Measurements from ENCODE around the gene RALGAPA1. TPM values are rescaled to one million over a fixed set of nuclear protein-coding genes. Genes with fewer than 3 reads are reported as not detected.
"Not testable (repeated sequence)": the region's sequence is repeated elsewhere in the genome, so short reads cannot be mapped to it uniquely, and the experiment has no call there.

RALGAPA1 gene
- total and polyA plus RNA-seq, 2 donors, result 24.1 to 28.7 TPM

DNA sequence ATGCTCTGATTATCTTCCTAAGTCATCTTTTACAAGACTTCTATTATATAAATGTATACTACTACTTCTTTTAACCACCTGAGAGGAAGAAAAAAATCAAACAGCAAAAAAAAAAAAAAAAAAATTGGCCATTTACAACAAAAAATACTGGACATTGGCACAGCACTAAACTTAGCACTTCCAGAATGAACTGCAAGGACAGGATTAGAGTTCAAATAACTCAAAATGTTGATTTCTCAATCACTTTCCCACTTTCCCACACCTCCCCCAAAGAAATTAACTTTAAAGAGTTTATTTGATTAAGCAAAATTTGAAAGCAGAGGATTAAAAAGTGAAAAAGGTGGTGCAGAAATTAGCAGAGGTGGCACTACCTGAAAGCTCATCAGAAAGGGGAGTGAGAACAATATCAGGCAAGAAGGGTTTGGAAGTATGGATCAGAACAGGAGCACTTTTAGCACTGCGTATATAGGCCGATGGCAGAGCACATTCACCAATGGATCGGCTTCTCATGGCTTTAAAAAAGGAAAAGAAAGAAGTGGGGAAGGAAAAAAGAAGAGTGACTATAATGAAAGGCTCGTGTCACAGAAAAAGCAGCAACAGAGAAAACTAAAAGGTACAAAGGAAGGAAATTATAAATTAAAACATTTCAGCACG is 109.2 kb downstream of the RALGAPA1 start:
- Histone ChIP-seq H3K4me1 (ENCODE audit: control insufficient read depth in 2 of 2, insufficient read depth in 2 of 2, low read length in 2 of 2) (no peaks in the 10 kb centered on the region), H3K9me3 (ENCODE audit: control insufficient read depth in 2 of 2, insufficient read depth in 1 of 2, low read length in 1 of 2) (no peaks in the 10 kb centered on the region), H3K4me3 (ENCODE audit: low read length in 2 of 2) (no peak overlapping the region), H3K27ac (ENCODE audit: low read depth in 1 of 2, low read length in 1 of 2) (no peak overlapping the region), H3K36me3 (ENCODE audit: control insufficient read depth in 2 of 2, insufficient read depth in 2 of 2, low read length in 1 of 2) (no peaks in the 10 kb centered on the region), H3K27me3 (ENCODE audit: control insufficient read depth in 2 of 2, insufficient read depth in 1 of 2, low read length in 1 of 2) (no peaks in the 10 kb centered on the region)
- no peak for DNase-seq (ENCODE audit: low read depth in 6 of 9, low spot score in 9 of 9)
- 96% methylated on average over 5 of the region's 5 CpGs for WGBS

DNA sequence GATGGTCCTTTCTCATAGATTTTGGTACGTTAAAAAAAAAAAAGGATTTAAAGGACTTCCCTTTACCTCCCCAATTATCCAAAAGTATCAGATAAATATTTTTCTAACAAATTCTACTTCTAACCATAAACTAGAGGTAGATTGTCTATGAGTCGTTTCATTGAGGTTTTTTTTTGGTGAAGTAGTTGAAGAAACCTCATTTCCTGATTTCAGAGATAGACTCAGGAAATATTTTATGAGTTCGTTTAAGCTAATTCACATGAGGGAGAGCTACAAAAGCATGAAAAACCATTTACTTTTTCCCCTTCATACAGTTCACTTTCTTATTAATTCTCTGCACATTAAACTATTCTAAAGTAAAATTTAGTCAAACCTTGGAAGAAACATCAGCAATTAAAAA is 112.5 kb downstream of the RALGAPA1 start:
- H3K4me3 ChIP-seq (ENCODE audit: low read length in 2 of 2), result no peak overlapping the region
- H3K4me1 ChIP-seq (ENCODE audit: control insufficient read depth in 2 of 2, insufficient read depth in 2 of 2, low read length in 2 of 2), result no peaks in the 10 kb centered on the region
- no peak for DNase-seq (ENCODE audit: low read depth in 6 of 9, low spot score in 9 of 9)
- H3K36me3 ChIP-seq (ENCODE audit: control insufficient read depth in 2 of 2, insufficient read depth in 2 of 2, low read length in 1 of 2), result no peaks in the 10 kb centered on the region
- H3K9me3 ChIP-seq (ENCODE audit: control insufficient read depth in 2 of 2, insufficient read depth in 1 of 2, low read length in 1 of 2), result no peaks in the 10 kb centered on the region
- H3K27me3 ChIP-seq (ENCODE audit: control insufficient read depth in 2 of 2, insufficient read depth in 1 of 2, low read length in 1 of 2), result no peaks in the 10 kb centered on the region
- WGBS, result 29% methylated on average over 3 of the region's 3 CpGs
- H3K27ac ChIP-seq (ENCODE audit: low read depth in 1 of 2, low read length in 1 of 2), result no peak overlapping the region

DNA sequence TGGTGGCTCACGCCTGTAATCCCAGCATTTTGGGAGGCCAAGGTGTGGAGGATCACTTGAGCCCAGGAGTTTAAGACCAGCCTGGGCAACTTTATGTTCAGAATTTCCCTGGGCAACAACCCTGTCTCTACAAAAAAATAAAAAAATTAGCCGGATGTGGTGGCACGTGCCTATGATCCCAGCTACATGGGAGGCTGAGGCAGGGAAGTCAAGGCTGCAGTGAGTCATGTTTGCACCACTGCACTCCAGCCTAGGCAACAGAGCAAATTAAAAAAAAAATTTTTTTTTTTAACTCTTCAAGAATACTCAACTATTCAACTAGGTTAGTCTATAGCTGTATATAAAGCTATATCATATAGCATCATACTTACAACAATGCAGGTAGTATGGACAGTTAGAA is 113.0 kb downstream of the RALGAPA1 start:
- no peaks in the 10 kb centered on the region for H3K36me3 ChIP-seq (ENCODE audit: control insufficient read depth in 2 of 2, insufficient read depth in 2 of 2, low read length in 1 of 2)
- H3K9me3 ChIP-seq (ENCODE audit: control insufficient read depth in 2 of 2, insufficient read depth in 1 of 2, low read length in 1 of 2), result no peaks in the 10 kb centered on the region
- H3K4me1 ChIP-seq (ENCODE audit: control insufficient read depth in 2 of 2, insufficient read depth in 2 of 2, low read length in 2 of 2), result no peaks in the 10 kb centered on the region
- H3K27ac ChIP-seq (ENCODE audit: low read depth in 1 of 2, low read length in 1 of 2), result no peak overlapping the region
- H3K4me3 ChIP-seq (ENCODE audit: low read length in 2 of 2), result no peak overlapping the region
- H3K27me3 ChIP-seq (ENCODE audit: control insufficient read depth in 2 of 2, insufficient read depth in 1 of 2, low read length in 1 of 2), result no peaks in the 10 kb centered on the region
- 99% methylated on average over 3 of the region's 3 CpGs for WGBS
- no peak for DNase-seq (ENCODE audit: low read depth in 6 of 9, low spot score in 9 of 9)

DNA sequence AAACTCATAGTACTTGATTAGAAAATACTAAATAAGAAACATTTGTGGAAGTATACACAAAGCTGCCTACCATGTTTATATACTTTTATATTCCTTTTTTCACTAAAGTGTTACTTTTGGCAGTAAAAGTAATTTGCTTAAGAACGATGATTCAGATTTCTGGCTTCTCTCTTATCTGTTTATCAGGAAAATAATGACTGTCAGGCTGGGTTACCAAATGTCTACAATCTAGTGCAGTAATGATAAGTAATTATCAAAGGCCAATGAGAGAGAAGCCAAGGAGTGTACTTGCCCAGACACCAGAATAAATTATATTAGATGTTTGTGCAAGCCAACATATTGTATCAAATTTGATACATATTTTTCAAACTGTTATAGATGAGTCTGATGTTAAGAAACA is 113.4 kb downstream of the RALGAPA1 start:
- Histone ChIP-seq H3K27ac (ENCODE audit: low read depth in 1 of 2, low read length in 1 of 2) (no peak overlapping the region), H3K27me3 (ENCODE audit: control insufficient read depth in 2 of 2, insufficient read depth in 1 of 2, low read length in 1 of 2) (no peaks in the 10 kb centered on the region), H3K4me3 (ENCODE audit: low read length in 2 of 2) (no peak overlapping the region), H3K9me3 (ENCODE audit: control insufficient read depth in 2 of 2, insufficient read depth in 1 of 2, low read length in 1 of 2) (no peaks in the 10 kb centered on the region), H3K4me1 (ENCODE audit: control insufficient read depth in 2 of 2, insufficient read depth in 2 of 2, low read length in 2 of 2) (no peaks in the 10 kb centered on the region), H3K36me3 (ENCODE audit: control insufficient read depth in 2 of 2, insufficient read depth in 2 of 2, low read length in 1 of 2) (no peaks in the 10 kb centered on the region)
- no peak for DNase-seq (ENCODE audit: low read depth in 6 of 9, low spot score in 9 of 9)
- WGBS, result 97% methylated on average over 1 of the region's 1 CpG

- H3K27me3 ChIP-seq (ENCODE audit: control insufficient read depth in 2 of 2, insufficient read depth in 1 of 2, low read length in 1 of 2), result no peaks in the 10 kb centered on the region
- no peaks in the 10 kb centered on the region for H3K4me1 ChIP-seq (ENCODE audit: control insufficient read depth in 2 of 2, insufficient read depth in 2 of 2, low read length in 2 of 2)
- H3K36me3 ChIP-seq (ENCODE audit: control insufficient read depth in 2 of 2, insufficient read depth in 2 of 2, low read length in 1 of 2), result no peaks in the 10 kb centered on the region
- no peak overlapping the region for H3K27ac ChIP-seq (ENCODE audit: low read depth in 1 of 2, low read length in 1 of 2)
- WGBS, result 98% methylated on average over 1 of the region's 1 CpG
- DNase-seq (ENCODE audit: low read depth in 6 of 9, low spot score in 9 of 9), result no peak
- H3K4me3 ChIP-seq (ENCODE audit: low read length in 2 of 2), result no peak overlapping the region
- H3K9me3 ChIP-seq (ENCODE audit: control insufficient read depth in 2 of 2, insufficient read depth in 1 of 2, low read length in 1 of 2), result no peaks in the 10 kb centered on the region
These were observed 114.0 kb downstream of the RALGAPA1 start for GRCh38 chr14:35695072-35695471.

DNA sequence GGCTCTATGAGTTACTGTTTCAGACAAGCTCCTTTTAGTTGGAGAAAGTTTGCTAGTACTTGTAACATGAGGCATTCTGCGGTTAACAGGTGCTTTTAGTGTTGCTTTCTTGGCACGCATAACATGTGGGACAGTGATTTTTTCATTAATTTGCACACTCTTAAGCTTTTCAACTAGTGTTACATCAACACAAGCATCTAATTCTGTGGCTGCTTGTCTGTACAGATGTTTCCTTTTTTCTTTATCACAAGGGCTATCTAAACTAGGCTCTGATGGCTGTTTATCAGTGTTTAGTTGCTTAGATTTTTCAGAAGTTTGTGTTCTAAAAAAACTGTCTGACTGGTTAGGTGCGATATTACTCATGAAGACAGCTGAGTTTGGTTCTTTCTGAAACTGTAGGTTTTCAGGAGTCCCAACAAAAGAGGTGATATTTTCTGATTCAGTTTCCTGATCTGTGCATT is 120.1 kb downstream of the RALGAPA1 start:
- peak in 1 of 9 donors; percentile 18 for DNase-seq (ENCODE audit: low read depth in 6 of 9, low spot score in 9 of 9)
- no peak overlapping the region for H3K27ac ChIP-seq (ENCODE audit: low read depth in 1 of 2, low read length in 1 of 2)
- 26% methylated on average over 3 of the region's 3 CpGs for WGBS

DNA sequence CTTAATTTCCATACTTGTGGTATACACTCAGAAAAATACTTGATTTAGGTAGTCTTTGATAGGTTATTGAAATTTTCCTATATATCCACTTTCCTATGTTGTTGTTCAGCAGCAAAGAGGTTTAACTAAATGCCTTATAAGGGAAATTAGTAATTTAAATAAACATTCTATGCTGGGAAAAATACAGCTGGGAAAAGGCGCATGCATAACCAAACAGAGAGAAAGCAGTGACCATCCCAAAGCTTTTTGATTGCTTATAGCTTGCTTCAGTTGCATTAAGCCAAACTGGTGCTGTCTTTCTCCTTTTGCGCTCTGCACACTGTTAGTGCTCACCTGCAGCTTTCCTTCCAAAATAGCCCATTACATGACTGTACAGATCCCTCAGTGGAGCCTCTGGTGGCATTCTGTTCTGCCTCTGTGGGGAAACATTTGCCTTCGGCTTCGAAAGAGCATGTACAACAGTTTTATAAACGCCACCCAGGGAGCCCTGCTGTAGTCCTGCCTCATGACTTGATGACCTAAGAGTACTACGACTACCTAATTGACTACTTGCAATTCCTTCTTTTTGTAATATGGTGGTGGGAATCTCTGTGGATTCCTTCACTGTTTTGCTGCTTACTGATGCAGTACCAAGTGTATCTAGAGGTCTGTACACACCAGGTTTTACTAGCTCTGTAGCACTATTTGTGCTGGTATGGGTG is 120.8 kb downstream of the RALGAPA1 start:
- H3K27me3 ChIP-seq (ENCODE audit: control insufficient read depth in 2 of 2, insufficient read depth in 1 of 2, low read length in 1 of 2), result no peaks in the 10 kb centered on the region
- 98% methylated on average over 6 of the region's 6 CpGs for WGBS
- H3K4me1 ChIP-seq (ENCODE audit: control insufficient read depth in 2 of 2, insufficient read depth in 2 of 2, low read length in 2 of 2), result no peaks in the 10 kb centered on the region
- no peak overlapping the region for H3K4me3 ChIP-seq (ENCODE audit: low read length in 2 of 2)
- DNase-seq (ENCODE audit: low read depth in 6 of 9, low spot score in 9 of 9), result no peak
- peaks cover 0 to 4% of the 10 kb centered on the region in 2 donors for H3K36me3 ChIP-seq (ENCODE audit: control insufficient read depth in 2 of 2, insufficient read depth in 2 of 2, low read length in 1 of 2)
- no peak overlapping the region for H3K27ac ChIP-seq (ENCODE audit: low read depth in 1 of 2, low read length in 1 of 2)
- no peaks in the 10 kb centered on the region for H3K9me3 ChIP-seq (ENCODE audit: control insufficient read depth in 2 of 2, insufficient read depth in 1 of 2, low read length in 1 of 2)

More for the DNA sequence above, 120.1 kb downstream of the RALGAPA1 start:
- Histone ChIP-seq H3K4me3 (ENCODE audit: low read length in 2 of 2) (no peak overlapping the region), H3K27me3 (ENCODE audit: control insufficient read depth in 2 of 2, insufficient read depth in 1 of 2, low read length in 1 of 2) (no peaks in the 10 kb centered on the region), H3K4me1 (ENCODE audit: control insufficient read depth in 2 of 2, insufficient read depth in 2 of 2, low read length in 2 of 2) (no peaks in the 10 kb centered on the region), H3K9me3 (ENCODE audit: control insufficient read depth in 2 of 2, insufficient read depth in 1 of 2, low read length in 1 of 2) (no peaks in the 10 kb centered on the region), H3K36me3 (ENCODE audit: control insufficient read depth in 2 of 2, insufficient read depth in 2 of 2, low read length in 1 of 2) (peaks cover 0 to 4% of the 10 kb centered on the region in 2 donors)

- WGBS, result 17% methylated on average over 1 of the region's 1 CpG
- Histone ChIP-seq H3K4me3 (ENCODE audit: low read length in 2 of 2) (no peak overlapping the region), H3K27ac (ENCODE audit: low read depth in 1 of 2, low read length in 1 of 2) (no peak overlapping the region), H3K4me1 (ENCODE audit: control insufficient read depth in 2 of 2, insufficient read depth in 2 of 2, low read length in 2 of 2) (no peaks in the 10 kb centered on the region), H3K36me3 (ENCODE audit: control insufficient read depth in 2 of 2, insufficient read depth in 2 of 2, low read length in 1 of 2) (peaks cover 0 to 7% of the 10 kb centered on the region in 2 donors), H3K9me3 (ENCODE audit: control insufficient read depth in 2 of 2, insufficient read depth in 1 of 2, low read length in 1 of 2) (no peaks in the 10 kb centered on the region), H3K27me3 (ENCODE audit: control insufficient read depth in 2 of 2, insufficient read depth in 1 of 2, low read length in 1 of 2) (no peaks in the 10 kb centered on the region)
- peak in 7 of 9 donors; percentile 8 to 48 (median 11) for DNase-seq (ENCODE audit: low read depth in 6 of 9, low spot score in 9 of 9)
These were observed 121.7 kb downstream of the RALGAPA1 start for GRCh38 chr14:35687335-35687939.

- WGBS, result 98% methylated on average over 4 of the region's 4 CpGs
- not testable (repeated sequence) for H3K27me3 ChIP-seq (ENCODE audit: control insufficient read depth in 2 of 2, insufficient read depth in 1 of 2, low read length in 1 of 2); H3K4me3 ChIP-seq (ENCODE audit: low read length in 2 of 2); H3K27ac ChIP-seq (ENCODE audit: low read depth in 1 of 2, low read length in 1 of 2); H3K9me3 ChIP-seq (ENCODE audit: control insufficient read depth in 2 of 2, insufficient read depth in 1 of 2, low read length in 1 of 2); DNase-seq (ENCODE audit: low read depth in 6 of 9, low spot score in 9 of 9); H3K36me3 ChIP-seq (ENCODE audit: control insufficient read depth in 2 of 2, insufficient read depth in 2 of 2, low read length in 1 of 2); H3K4me1 ChIP-seq (ENCODE audit: control insufficient read depth in 2 of 2, insufficient read depth in 2 of 2, low read length in 2 of 2)
These were observed 125.4 kb downstream of the RALGAPA1 start for GRCh38 chr14:35683688-35684087.

All from thymus (tissue), 11 donors.